HUDEP-2 (cell line): Measurements from ENCODE around the gene MB21D2.
A peak's percentile ranks its signal among the peaks of the same experiment; 100 is the strongest.
"Not testable (repeated sequence)": the region's sequence is repeated elsewhere in the genome, so short reads cannot be mapped to it uniquely, and the experiment has no call there.

Source experiments
- DNase-seq, 76 experiments: peaks; one replicate each; lab custom pipeline; 2025; ENCODE audit not compliant: unreplicated experiment in 76 of 76; lab: John Stamatoyannopoulos, UW

MB21D2 gene

GRCh38 chr3:192817053-192817452 is 100.6 kb downstream of the MB21D2 start:
- DNase-seq, result no peak

DNA sequence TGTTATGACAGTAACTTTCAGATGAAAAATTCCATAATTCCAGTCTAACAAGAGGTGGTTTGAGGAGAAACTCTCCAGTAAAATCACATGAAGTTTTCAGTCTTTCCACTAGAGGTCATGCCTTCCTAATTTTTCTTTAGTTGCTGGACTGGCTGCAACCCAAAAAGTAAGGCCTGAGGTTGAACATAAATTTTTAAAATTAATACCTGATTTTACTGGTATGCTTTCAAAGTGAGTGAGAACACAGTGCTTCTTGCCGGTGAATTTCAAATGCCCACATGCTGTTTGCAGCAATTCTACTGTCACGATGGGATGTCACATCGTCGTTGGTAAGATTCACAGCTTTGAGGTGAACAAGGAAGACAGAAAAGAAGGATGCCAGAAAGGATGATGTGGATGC is 101.3 kb downstream of the MB21D2 start:
- DNase-seq, result peak in 12 of 76 experiments; percentile 4 to 28 (median 12)

GRCh38 chr3:192812743-192813383 is 104.8 kb downstream of the MB21D2 start:
- DNase-seq, result peak in 7 of 76 experiments; percentile 0 to 23 (median 5)

- DNase-seq, result no peak
These were observed 111.9 kb downstream of the MB21D2 start for GRCh38 chr3:192805711-192806110.

GRCh38 chr3:192804502-192804901 is 113.2 kb downstream of the MB21D2 start:
- no peak for DNase-seq

- peak in 14 of 76 experiments; percentile 2 to 40 (median 12) for DNase-seq
These were observed 114.4 kb downstream of the MB21D2 start for GRCh38 chr3:192802957-192803899.

- DNase-seq, result no peak
These were observed 115.7 kb downstream of the MB21D2 start for GRCh38 chr3:192801985-192802384.

DNA sequence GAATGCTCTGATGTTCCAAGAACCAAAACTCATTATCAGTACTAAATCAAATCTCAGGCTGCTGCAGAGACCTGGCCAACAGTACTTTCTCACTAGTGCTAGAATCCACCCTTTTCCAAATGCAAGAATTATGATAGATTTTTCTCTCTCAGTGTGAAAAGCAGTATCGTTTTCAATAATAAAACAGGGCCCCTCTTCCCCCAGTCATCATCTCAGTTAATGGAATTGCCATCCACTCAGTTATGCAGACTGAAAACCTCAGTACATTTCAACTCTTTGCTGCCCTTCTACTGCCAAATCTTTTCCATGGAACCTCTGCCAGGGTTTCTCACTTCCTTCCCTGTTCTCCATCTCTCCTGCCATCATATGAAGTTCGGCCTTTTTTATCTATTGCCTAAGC is 117.9 kb downstream of the MB21D2 start:
- no peak for DNase-seq

DNA sequence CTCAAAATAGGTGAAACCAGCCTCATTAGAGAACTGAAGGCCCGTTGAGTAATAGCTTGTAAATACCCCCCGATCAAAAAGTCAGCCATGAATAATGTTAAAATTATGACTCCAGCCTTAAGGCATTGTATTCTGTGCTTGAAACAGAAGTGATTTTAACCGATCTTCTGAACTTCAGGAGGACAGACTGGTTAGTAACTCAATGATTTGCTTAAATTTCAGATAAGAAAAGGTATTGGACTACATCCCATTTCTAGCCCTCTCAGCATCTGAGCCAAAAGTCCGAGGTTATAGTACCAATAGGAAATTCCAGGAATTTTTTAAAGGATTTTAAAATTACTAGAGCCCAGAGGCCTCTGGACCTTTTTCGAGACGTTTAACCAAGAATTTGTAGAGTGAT is 122.6 kb downstream of the MB21D2 start:
- DNase-seq, result no peak

DNA sequence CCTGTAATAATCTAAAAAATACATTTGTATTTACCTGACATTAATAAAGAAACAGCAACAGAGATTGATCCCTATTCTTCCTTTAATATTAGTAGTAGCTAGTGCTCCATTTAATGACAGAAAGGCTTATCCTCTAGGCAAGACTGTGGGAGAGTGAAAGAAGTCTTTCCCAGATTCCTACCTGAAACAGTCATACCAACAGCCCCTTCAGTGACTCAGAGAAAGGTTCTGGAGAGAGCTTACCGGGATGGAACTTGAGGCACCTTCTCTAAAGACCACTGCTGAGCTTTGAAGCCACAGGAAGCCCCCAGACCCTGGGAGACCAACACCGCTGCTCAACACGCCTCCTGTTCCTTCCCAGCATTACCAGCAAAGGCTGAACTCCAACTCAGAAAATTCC is 123.4 kb downstream of the MB21D2 start:
- no peak for DNase-seq

DNA sequence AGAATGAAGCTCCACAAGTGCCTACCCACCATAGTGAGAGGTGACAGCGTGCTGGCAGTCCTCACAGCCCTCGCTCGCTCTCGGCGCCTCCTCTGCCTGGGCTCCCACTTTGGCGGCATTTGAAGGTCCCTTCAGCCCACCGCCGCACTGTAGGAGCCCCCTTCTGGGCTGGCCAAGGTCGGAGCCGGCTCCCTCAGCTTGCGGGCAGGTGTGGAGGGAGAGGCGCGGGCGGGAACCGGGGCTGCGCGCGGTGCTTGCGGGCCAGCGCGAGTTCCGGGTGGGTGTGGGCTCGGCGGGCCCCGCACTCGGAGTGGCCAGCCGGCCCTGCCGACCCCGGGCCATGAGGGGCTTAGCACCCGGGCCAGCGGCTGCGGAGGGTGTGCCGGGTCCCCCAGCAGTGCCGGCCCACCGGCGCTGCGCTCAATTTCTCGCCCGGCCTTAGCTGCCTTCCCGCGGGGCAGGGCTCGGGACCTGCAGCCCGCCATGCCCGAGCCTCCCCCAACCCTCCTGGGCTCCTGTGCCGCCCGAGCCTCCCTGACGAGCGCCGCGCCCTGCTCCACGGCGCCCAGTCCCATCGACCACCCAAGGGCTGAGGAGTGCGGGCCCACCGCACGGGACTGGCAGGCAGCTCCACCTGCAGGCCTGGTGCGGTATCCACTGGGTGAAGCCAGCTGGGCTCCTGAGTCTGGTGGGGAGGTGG is 128.7 kb downstream of the MB21D2 start:
- not testable (repeated sequence) for DNase-seq

DNA sequence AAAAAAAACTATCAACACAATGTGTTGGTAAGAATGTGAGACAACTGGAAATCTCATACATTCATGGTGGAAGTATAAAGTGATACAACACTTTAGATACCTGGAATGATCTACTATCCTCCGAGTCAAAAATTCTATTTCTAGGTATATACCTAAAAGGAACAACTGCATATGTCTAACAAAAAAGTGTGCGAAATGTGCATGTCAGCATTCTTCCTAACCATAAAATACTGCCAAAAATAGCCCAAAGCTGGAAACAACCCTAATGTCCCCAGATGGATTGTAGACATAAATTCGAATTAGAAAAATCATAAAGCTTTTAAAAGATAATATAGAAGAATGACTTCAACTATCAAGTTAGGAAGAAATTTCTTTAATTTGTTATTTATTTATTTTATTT is 139.1 kb downstream of the MB21D2 start:
- no peak for DNase-seq

DNA sequence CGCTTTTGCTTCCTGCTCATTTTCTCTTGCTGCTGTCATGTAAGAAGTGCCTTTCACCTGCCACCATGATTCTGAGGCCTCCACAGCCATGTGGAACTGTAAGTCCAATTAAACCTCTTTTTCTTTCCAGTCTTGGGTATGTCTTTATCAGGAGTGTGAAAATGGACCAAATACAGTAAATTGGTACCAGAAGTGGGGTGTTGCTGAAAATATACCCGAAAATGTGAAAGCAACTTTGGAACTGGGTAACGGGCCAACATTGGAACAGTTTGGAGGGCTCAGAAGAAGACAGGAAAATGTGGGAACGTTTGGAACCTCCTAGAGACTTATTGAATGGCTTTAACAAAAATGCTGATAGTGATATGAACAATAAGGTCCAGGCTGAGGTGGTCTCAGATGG is 143.3 kb downstream of the MB21D2 start:
- not testable (repeated sequence) for DNase-seq

- DNase-seq, result peak in 7 of 76 experiments; percentile 0 to 35 (median 4)
These were observed 145.3 kb downstream of the MB21D2 start for GRCh38 chr3:192772240-192772894.

DNA sequence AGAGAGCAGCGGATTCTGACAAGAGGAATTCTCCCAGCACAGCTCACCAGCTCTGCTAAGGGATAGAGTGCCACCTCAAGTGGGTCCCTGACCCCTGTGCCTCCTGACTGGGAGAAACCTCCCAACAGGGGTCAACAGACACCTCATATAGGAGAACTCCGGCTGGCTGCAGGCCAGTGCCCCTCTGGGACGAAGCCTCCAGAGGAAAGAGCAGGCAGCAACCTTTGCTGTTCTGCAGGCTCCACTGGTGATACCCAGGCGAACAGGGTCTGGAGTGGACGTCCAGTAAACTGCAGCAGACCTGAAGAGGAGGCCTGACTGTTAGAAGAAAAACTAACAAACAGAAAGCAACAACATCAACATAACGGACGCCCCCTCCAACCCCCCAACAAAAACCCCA is 159.0 kb downstream of the MB21D2 start:
- no peak for DNase-seq

GRCh38 chr3:192751148-192751547 is 166.5 kb downstream of the MB21D2 start:
- no peak for DNase-seq

DNA sequence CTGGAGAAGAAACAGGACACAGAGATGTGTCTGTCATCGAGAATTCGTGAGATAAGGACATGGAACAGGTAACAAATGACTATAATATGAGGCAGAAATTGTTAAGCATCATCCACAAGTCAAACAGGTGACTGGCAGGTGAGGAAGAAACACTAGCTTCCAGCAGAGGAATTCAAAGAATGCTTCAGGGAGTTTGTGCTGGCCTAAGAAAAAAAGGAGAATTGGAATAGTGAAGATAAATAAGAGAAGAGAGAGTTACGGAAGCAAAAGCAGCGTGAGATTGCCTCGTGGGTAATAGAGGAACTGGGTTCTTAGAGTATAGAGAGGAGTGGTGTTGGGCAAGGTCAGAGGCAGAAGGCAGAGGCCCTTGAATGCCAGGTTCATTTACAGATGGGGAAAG is 167.5 kb downstream of the MB21D2 start:
- DNase-seq, result no peak

DNA sequence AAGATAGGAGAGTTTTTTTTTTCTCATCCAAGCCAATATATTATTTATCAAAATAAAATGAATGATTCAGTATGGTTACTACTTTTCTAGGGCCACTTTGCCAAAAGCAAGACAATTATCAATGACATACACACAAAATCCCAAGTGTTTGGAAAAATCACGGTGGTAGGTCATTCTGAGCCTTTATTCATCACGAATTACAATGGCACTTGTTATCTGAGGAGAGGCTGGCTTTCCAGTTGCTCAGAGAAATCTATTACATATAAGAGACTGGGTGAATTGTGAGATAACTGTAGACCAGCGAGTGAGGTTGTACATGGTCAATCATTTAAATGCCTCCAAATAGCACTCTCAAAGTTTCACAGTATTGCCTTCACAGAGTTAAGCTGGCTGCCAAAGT is 169.9 kb downstream of the MB21D2 start:
- no peak for DNase-seq

GRCh38 chr3:192747145-192747544 is 170.5 kb downstream of the MB21D2 start:
- no peak for DNase-seq
